Activated naive CD4-positive, alpha-beta T cell treated with anti-CD3 and anti-CD28 coated beads, Interleukin-2, amount 10 ng/mL, durations not matched to agents 5 hours and 36 hours (primary cell): Measurements from ENCODE around the gene WFDC2. TPM values are rescaled to one million over a fixed set of nuclear protein-coding genes. Genes with fewer than 3 reads are reported as not detected.

Experiments
- microRNA-seq: library from miRNA; unstranded; fragments of <30 nt; microRNA quantifications from one replicate; pipeline ENCODE4 v1.2.0, GENCODE V29; 2022; ENCODE audit warnings: borderline microRNAs expressed, borderline replicate concordance
- total RNA-seq, 2 experiments: library from RNA; stranded (reverse); gene quantifications; one replicate each; pipeline ENCODE4 v1.2.3, GENCODE V29; 2021

The WFDC2 gene
- total RNA-seq = not detected

GRCh38 chr20:45469336-45470261, at the start of gene WFDC2:
WFDC2 (plus strand) TSS chr20:45469753; CDS start chr20:45469782, 29 bp downstream.

GRCh38 chr20:45515147-45515913, 45.8 kb downstream of the WFDC2 start, which contains the start of gene SPINT3:
SPINT3 (minus strand) TSS chr20:45515622; CDS start chr20:45515608, 14 bp downstream.

Small RNA genes within 50 kb of the gene (microRNA-seq; reads per million reads assigned to microRNA genes)
- gene MIR6812 = not detected

Other genes with a start within 250 kb of the WFDC2 start
- gene SEMG2, start 248.4 kb upstream of the WFDC2 start, total RNA-seq = not detected
- not detected for gene SLPI, start 215.2 kb upstream of the WFDC2 start, total RNA-seq
- not detected for gene RBPJL, start 162.9 kb upstream of the WFDC2 start, total RNA-seq
- not detected for gene MATN4, start 161.5 kb upstream of the WFDC2 start, total RNA-seq
- gene SDC4, start 121.3 kb upstream of the WFDC2 start, total RNA-seq = 1 to 10 TPM; 5.6 to 6.0 TPM
- gene SYS1, start 106.6 kb upstream of the WFDC2 start, total RNA-seq = 10 to 100 TPM; 24.8 to 25.4 TPM
- under 1 TPM in 1 of 2 experiments, not detected in 1; 0.08 TPM for gene TP53TG5, start 91.4 kb upstream of the WFDC2 start, total RNA-seq
- 10 to 100 TPM; 14.6 to 15.3 TPM for gene DBNDD2, start 61.5 kb upstream of the WFDC2 start, total RNA-seq
- 10 to 100 TPM; 46.3 to 50.7 TPM for gene PIGT, start 53.6 kb upstream of the WFDC2 start, total RNA-seq
- gene SPINT3, start 45.9 kb downstream of the WFDC2 start, total RNA-seq = not detected
- gene WFDC6, start 69.7 kb downstream of the WFDC2 start, total RNA-seq = not detected
- not detected for gene EPPIN, start 77.6 kb downstream of the WFDC2 start, total RNA-seq
- not detected for gene WFDC8, start 109.5 kb downstream of the WFDC2 start, total RNA-seq
- not detected for gene WFDC10A, start 160.0 kb downstream of the WFDC2 start, total RNA-seq
- not detected for gene WFDC9, start 161.5 kb downstream of the WFDC2 start, total RNA-seq
- gene WFDC11, start 200.5 kb downstream of the WFDC2 start, total RNA-seq = not detected
- gene WFDC13, start 232.3 kb downstream of the WFDC2 start, total RNA-seq = not detected
- gene WFDC10B, start 235.3 kb downstream of the WFDC2 start, total RNA-seq = not detected